Measurements from ENCODE around the gene NFIC. TPM values are rescaled to one million over a fixed set of nuclear protein-coding genes. Genes with fewer than 3 reads are reported as not detected.

NFIC gene
- total RNA-seq, 4 donors from 2014 or later = 34.7 to 191 (median 64.9) TPM

GRCh38 chr19:3475449-3475848 lies 109.1 kb downstream of the NFIC start:
- H3K4me3 ChIP-seq = no peak overlapping the region
- peaks cover 0 to 19% (median 0%) of the 10 kb centered on the region in 3 donors for H3K36me3 ChIP-seq
- H3K27me3 ChIP-seq = no peaks in the 10 kb centered on the region
- peak overlapping the region in 1 of 4 donors; percentile 5 for H3K27ac ChIP-seq
- H3K4me1 ChIP-seq = peaks cover 0 to 34% (median 0%) of the 10 kb centered on the region in 4 donors
- DNase-seq = no peak
- no peaks in the 10 kb centered on the region for H3K9me3 ChIP-seq
- TF ChIP-seq POLR2A (IDR thresholded peaks at IDR 0.05) = no peak
- TF ChIP-seq CTCF (IDR thresholded peaks at IDR 0.05) = no peak

- no peak overlapping the region for H3K4me3 ChIP-seq
- no peak for DNase-seq
- H3K9me3 ChIP-seq = no peaks in the 10 kb centered on the region
- no peak for TF ChIP-seq CTCF (IDR thresholded peaks at IDR 0.05)
- no peak for TF ChIP-seq POLR2A (IDR thresholded peaks at IDR 0.05)
- peaks cover 0 to 46% (median 0%) of the 10 kb centered on the region in 4 donors for H3K4me1 ChIP-seq
- H3K27me3 ChIP-seq = peaks cover 0 to 3% of the 10 kb centered on the region in 2 donors
- no peak overlapping the region for H3K27ac ChIP-seq
- peaks cover 0 to 19% (median 0%) of the 10 kb centered on the region in 3 donors for H3K36me3 ChIP-seq
Observed at GRCh38 chr19:3476830-3477229, 110.4 kb downstream of the NFIC start.

GRCh38 chr19:3477506-3477905 lies 111.1 kb downstream of the NFIC start:
- H3K27me3 ChIP-seq = peaks cover 0 to 3% of the 10 kb centered on the region in 2 donors
- no peaks in the 10 kb centered on the region for H3K9me3 ChIP-seq
- TF ChIP-seq CTCF (IDR thresholded peaks at IDR 0.05) (no peak), POLR2A (IDR thresholded peaks at IDR 0.05) (no peak)
- peaks cover 0 to 19% (median 0%) of the 10 kb centered on the region in 3 donors for H3K36me3 ChIP-seq
- no peak overlapping the region for H3K4me3 ChIP-seq
- DNase-seq = no peak
- no peak overlapping the region for H3K27ac ChIP-seq
- peaks cover 0 to 45% (median 0%) of the 10 kb centered on the region in 4 donors for H3K4me1 ChIP-seq

- H3K36me3 ChIP-seq = peaks cover 0 to 19% (median 0%) of the 10 kb centered on the region in 3 donors
- peaks cover 0 to 45% (median 0%) of the 10 kb centered on the region in 4 donors for H3K4me1 ChIP-seq
- no peak overlapping the region for H3K4me3 ChIP-seq
- H3K9me3 ChIP-seq = no peaks in the 10 kb centered on the region
- DNase-seq = no peak
- peak overlapping the region in 1 of 4 donors; percentile 13 for H3K27ac ChIP-seq
- TF ChIP-seq CTCF (IDR thresholded peaks at IDR 0.05) = no peak
- H3K27me3 ChIP-seq = peaks cover 0 to 3% of the 10 kb centered on the region in 2 donors
Observed at GRCh38 chr19:3477951-3478350, 111.6 kb downstream of the NFIC start.

GRCh38 chr19:3478409-3479176 lies 112.2 kb downstream of the NFIC start:
- TF ChIP-seq CTCF (IDR thresholded peaks at IDR 0.05) (no peak), POLR2A (IDR thresholded peaks at IDR 0.05) (no peak)
- peak overlapping the region in 2 of 4 donors; percentile 21 to 56 for H3K4me3 ChIP-seq
- peaks cover 0 to 3% of the 10 kb centered on the region in 2 donors for H3K27me3 ChIP-seq
- H3K4me1 ChIP-seq = peaks cover 0 to 39% (median 0%) of the 10 kb centered on the region in 4 donors
- peak overlapping the region in 1 of 4 donors; percentile 13 for H3K27ac ChIP-seq
- H3K36me3 ChIP-seq = peaks cover 0 to 19% (median 0%) of the 10 kb centered on the region in 3 donors
- no peak for DNase-seq
- H3K9me3 ChIP-seq = no peaks in the 10 kb centered on the region

Measured in Peyer's patch (tissue), 4 donors.